WTC11 (cell line): ENCODE results near the gene ALG8.

Experiments
- CREB1 ChIP-seq: sonication (generic); formaldehyde crosslinking; IDR thresholded peaks from 2 replicates; pipeline ENCODE4 v1.8.0; 2023; ENCODE audit warnings: mild to moderate bottlenecking, missing genetic modification reagents
- ELF4 ChIP-seq: sonication (generic); formaldehyde crosslinking; IDR thresholded peaks from 2 replicates; pipeline ENCODE4 v1.8.1; 2022; ENCODE audit warnings: low read depth, mild to moderate bottlenecking, moderate library complexity, missing genetic modification reagents
- TF ChIP-seq, protein P1 (sequence below): fragments of 200-600 bp; IDR thresholded peaks from 2 replicates; pipeline ENCODE4 v1.8.0; 2022; ENCODE audit warnings: antibody characterized with exemption
- TF ChIP-seq, protein P2 (sequence below): sonication (generic); formaldehyde crosslinking; conservative IDR thresholded peaks from 2 replicates; pipeline ENCODE4 v1.8.1; 2022; ENCODE audit warnings: mild to moderate bottlenecking, missing genetic modification reagents
- TF ChIP-seq, protein P3 (sequence below): fragments of 250-450 bp; sonication (Bioruptor Pico); IDR thresholded peaks from 2 replicates; pipeline ENCODE4 v1.9.0; 2021; ENCODE audit warnings: mild to moderate bottlenecking, borderline replicate concordance
- TF ChIP-seq, protein P4 (sequence below): sonication (generic); formaldehyde crosslinking; IDR thresholded peaks from 2 replicates; pipeline ENCODE4 v1.8.1; 2022; ENCODE audit warnings: low read depth, missing genetic modification reagents, borderline replicate concordance

DNA sequence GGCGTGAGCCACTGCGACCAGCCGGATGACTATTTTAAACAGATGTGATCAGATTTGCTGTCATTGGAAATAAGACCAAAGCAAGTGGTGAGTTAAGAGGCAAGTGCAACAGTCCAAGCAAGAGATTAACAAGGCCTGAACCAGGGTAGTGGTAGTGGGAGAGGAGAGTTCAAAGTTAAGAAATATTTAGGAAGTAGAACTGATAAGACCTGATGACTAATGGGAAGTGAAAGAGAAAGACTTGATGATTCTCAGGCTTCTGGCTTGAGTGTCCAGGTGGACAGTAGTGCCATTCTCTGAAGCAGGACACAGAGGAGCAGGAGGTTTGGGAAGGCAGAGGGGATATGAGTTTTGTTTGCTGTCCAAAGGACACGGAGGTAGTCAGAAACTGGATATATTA lies 67.0 kb downstream of the ALG8 start:
- TF ChIP-seq, protein P1, sequence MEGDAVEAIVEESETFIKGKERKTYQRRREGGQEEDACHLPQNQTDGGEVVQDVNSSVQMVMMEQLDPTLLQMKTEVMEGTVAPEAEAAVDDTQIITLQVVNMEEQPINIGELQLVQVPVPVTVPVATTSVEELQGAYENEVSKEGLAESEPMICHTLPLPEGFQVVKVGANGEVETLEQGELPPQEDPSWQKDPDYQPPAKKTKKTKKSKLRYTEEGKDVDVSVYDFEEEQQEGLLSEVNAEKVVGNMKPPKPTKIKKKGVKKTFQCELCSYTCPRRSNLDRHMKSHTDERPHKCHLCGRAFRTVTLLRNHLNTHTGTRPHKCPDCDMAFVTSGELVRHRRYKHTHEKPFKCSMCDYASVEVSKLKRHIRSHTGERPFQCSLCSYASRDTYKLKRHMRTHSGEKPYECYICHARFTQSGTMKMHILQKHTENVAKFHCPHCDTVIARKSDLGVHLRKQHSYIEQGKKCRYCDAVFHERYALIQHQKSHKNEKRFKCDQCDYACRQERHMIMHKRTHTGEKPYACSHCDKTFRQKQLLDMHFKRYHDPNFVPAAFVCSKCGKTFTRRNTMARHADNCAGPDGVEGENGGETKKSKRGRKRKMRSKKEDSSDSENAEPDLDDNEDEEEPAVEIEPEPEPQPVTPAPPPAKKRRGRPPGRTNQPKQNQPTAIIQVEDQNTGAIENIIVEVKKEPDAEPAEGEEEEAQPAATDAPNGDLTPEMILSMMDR, result no peak
- TF ChIP-seq CREB1 (CRISPR knock-in tag) (no peak), ELF4 (no peak)
- TF ChIP-seq, protein P2, sequence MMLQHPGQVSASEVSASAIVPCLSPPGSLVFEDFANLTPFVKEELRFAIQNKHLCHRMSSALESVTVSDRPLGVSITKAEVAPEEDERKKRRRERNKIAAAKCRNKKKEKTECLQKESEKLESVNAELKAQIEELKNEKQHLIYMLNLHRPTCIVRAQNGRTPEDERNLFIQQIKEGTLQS (CRISPR knock-in tag), result no peak
- TF ChIP-seq, protein P3, sequence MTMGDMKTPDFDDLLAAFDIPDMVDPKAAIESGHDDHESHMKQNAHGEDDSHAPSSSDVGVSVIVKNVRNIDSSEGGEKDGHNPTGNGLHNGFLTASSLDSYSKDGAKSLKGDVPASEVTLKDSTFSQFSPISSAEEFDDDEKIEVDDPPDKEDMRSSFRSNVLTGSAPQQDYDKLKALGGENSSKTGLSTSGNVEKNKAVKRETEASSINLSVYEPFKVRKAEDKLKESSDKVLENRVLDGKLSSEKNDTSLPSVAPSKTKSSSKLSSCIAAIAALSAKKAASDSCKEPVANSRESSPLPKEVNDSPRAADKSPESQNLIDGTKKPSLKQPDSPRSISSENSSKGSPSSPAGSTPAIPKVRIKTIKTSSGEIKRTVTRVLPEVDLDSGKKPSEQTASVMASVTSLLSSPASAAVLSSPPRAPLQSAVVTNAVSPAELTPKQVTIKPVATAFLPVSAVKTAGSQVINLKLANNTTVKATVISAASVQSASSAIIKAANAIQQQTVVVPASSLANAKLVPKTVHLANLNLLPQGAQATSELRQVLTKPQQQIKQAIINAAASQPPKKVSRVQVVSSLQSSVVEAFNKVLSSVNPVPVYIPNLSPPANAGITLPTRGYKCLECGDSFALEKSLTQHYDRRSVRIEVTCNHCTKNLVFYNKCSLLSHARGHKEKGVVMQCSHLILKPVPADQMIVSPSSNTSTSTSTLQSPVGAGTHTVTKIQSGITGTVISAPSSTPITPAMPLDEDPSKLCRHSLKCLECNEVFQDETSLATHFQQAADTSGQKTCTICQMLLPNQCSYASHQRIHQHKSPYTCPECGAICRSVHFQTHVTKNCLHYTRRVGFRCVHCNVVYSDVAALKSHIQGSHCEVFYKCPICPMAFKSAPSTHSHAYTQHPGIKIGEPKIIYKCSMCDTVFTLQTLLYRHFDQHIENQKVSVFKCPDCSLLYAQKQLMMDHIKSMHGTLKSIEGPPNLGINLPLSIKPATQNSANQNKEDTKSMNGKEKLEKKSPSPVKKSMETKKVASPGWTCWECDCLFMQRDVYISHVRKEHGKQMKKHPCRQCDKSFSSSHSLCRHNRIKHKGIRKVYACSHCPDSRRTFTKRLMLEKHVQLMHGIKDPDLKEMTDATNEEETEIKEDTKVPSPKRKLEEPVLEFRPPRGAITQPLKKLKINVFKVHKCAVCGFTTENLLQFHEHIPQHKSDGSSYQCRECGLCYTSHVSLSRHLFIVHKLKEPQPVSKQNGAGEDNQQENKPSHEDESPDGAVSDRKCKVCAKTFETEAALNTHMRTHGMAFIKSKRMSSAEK, result no peak
- TF ChIP-seq, protein P4, sequence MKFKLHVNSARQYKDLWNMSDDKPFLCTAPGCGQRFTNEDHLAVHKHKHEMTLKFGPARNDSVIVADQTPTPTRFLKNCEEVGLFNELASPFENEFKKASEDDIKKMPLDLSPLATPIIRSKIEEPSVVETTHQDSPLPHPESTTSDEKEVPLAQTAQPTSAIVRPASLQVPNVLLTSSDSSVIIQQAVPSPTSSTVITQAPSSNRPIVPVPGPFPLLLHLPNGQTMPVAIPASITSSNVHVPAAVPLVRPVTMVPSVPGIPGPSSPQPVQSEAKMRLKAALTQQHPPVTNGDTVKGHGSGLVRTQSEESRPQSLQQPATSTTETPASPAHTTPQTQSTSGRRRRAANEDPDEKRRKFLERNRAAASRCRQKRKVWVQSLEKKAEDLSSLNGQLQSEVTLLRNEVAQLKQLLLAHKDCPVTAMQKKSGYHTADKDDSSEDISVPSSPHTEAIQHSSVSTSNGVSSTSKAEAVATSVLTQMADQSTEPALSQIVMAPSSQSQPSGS (CRISPR knock-in tag), result no peak
